ENCODE measurements around the gene TMEM53. TPM values are rescaled to one million over a fixed set of nuclear protein-coding genes. Genes with fewer than 3 reads are reported as not detected.
A peak's percentile ranks its signal among the peaks of the same experiment; 100 is the strongest.

The TMEM53 gene
- total RNA-seq, result 12.5 TPM

DNA sequence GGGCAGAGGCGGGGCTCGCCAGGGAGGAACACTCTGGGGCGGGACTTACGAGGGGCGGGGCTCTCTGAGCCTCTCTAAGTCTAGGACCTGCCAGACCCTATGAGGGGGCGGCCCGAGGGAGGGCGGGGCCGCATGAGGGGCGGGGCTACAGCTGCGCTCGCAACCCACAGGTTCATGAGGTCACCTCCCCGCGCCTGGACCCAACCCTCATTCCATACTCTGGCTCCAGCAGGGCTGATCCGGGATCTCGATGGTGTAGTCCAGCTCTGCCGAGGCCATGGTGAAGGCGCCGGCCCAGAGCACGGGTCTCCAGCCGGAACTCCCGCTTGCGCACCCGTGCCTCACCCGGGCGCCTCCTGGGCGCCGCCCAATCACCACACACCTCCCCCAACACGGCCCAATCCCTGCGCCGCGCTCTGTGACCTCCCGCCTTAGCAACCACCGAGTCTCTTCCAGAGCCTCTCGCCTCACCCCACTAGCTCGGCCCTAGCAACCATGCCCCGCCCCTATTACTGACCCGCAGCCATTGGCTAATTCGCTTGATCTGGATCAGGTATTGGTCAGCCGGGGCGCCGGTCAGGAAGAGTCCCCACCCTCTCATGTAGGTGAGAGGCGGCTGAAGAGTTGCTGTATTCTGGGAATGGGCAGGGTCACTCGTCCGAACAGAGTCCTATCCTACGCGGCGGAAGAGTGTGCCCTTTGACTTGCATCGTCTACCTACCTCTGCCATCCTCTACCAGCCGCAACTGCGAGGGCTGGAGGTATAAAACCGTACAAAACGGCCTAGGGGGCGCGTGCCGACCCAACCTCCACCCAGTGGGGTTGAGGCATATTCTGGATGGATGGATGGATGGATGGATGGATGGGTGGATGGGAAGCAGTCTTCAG is at the start of gene TMEM53, which contains the start of gene ARMH1:
Gene TMEM53, minus strand, starts transcription at position 369 of the 888 bp plus-strand sequence. Its CDS starts 90 bp downstream, at position 279.
Gene ARMH1, plus strand, starts transcription at position 602 of the 888 bp plus-strand sequence. CDS start 14,984 bp downstream, outside the sequence.
- ATAC-seq, result peak; percentile 98
- intact Hi-C loops (cut with DNase I), result no loop called here
- peak; percentile 99 for DNase-seq (ENCODE audit: low spot score)

DNA sequence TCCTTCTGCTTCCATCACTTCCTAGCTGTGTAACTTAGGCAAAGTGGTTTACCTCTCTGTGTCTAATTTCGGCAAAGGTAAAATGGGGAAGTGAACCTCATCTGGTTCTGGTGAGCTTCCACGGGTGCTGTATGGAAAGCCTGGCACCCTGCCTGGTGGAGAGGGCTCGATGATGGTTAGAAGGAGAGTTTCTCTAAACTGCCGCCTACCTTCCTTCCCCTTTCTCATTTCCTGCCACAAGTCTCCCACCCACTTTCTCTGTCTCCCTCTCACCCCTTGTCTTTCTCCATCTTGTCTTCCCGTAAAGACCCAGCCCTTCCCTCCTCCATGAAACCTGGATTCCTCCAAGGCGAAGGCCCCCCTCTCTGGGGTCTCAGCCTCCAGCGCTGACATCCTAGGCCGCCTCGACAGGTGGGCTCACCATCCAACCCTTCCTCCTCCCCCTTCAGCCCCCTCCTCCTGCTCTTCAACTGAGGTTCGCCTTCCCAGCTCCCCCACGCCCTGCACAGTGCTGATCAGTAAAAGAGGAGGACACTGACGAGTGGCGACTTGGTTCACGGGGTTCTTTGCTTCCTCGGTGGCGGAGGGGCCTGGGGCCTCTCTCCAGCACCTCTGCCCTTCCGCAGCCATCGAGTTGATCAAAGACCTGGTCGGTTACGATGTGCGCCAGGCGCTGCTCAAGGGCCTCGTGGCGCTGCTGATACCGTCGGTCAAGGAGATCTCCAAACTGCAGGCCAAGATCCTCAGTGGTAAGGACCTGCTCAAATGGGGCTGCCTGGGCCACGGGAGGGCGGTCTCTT is 49.4 kb upstream of the TMEM53 start:
- no peak for DNase-seq (ENCODE audit: low spot score)

GRCh38 chr1:44723064-44723463 is 48.8 kb upstream of the TMEM53 start:
- DNase-seq (ENCODE audit: low spot score), result no peak
- intact Hi-C loops (cut with DNase I), result no loop called here
- ATAC-seq, result no peak

More for the DNA sequence above, 49.4 kb upstream of the TMEM53 start:
- intact Hi-C loops (cut with DNase I), result no loop called here
- no peak for ATAC-seq

- intact Hi-C loops (cut with DNase I), result no loop called here
- DNase-seq (ENCODE audit: low spot score), result no peak
- peak; percentile 84 for ATAC-seq
Measured at GRCh38 chr1:44721485-44722361, 47.4 kb upstream of the TMEM53 start.

- DNase-seq (ENCODE audit: low spot score), result no peak
- ATAC-seq, result no peak
Measured at GRCh38 chr1:44720281-44720680, 46.0 kb upstream of the TMEM53 start.

DNA sequence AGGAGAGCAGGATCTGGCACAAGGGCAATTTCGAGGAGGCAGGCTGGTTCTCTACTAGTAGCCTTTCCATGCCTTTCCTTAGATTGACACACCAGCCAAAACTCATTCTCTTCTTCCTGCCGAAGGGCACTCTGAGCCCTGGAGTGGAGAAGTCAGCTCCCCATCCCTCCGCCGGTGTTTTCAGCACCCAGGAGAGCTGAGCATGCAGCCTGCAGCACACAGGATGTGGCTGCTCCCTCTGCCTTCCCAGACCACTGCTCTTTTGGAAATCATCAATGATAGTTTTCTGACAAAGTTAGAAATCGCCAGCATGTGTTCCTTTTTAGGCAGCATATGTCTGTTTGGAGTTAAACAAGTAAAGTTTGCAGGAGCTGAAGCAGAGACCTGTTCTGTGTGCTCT is 45.0 kb upstream of the TMEM53 start:
- no peak for DNase-seq (ENCODE audit: low spot score)
- intact Hi-C loops (cut with DNase I), result loop anchor here (10.0 kb wide), 1 partner anchor 65 kb away; the partner anchor contains the start of gene BEST4

More at GRCh38 chr1:44720281-44720680, 46.0 kb upstream of the TMEM53 start:
- intact Hi-C loops (cut with DNase I), result no loop called here

GRCh38 chr1:44718091-44718490 is 43.8 kb upstream of the TMEM53 start:
- no peak for DNase-seq (ENCODE audit: low spot score)
- ATAC-seq, result no peak
- intact Hi-C loops (cut with DNase I), result loop anchor here (10.0 kb wide), 1 partner anchor 67 kb away; the partner anchor contains the start of gene BEST4

More for the DNA sequence above, 45.0 kb upstream of the TMEM53 start:
- no peak for ATAC-seq

DNA sequence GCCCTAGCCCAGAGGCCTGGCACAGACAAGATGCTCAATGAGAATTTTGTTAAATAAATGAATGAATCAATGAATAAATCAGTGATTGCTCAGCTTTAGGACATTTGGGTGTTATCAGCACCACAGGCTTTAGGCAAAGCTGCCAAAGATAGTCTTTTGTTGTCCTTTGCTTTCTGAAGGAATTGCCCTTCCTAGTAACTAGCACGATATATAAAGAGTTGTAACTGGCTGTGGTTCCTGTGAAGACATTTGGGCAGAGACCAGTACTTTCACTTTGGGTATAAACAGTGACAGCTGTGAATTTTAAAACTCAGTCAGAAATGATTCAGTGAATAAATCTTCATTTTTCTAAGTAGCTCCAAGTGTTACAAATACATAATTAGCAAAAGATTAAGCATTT is 43.4 kb upstream of the TMEM53 start:
- intact Hi-C loops (cut with DNase I), result loop anchor here (10.0 kb wide), 1 partner anchor 67 kb away; the partner anchor contains the start of gene BEST4
- ATAC-seq (no peak), DNase-seq (ENCODE audit: low spot score) (no peak)

GRCh38 chr1:44717156-44717555 is 42.9 kb upstream of the TMEM53 start:
- intact Hi-C loops (cut with DNase I), result loop anchor here (10.0 kb wide), 1 partner anchor 68 kb away; the partner anchor contains the start of gene BEST4
- DNase-seq (ENCODE audit: low spot score) (no peak), ATAC-seq (no peak)

GRCh38 chr1:44714944-44715571 is 40.8 kb upstream of the TMEM53 start:
- intact Hi-C loops (cut with DNase I), result loop anchor here (10.0 kb wide), 1 partner anchor 70 kb away; the partner anchor contains the start of gene BEST4
- ATAC-seq (peak; percentile 83), DNase-seq (ENCODE audit: low spot score) (no peak)

- intact Hi-C loops (cut with DNase I), result loop anchor here (10.0 kb wide), 1 partner anchor 70 kb away; the partner anchor contains the start of gene BEST4
- peak; percentile 16 for ATAC-seq
Measured at GRCh38 chr1:44714532-44714931, 40.3 kb upstream of the TMEM53 start.

GRCh38 chr1:44713321-44713781 is 39.1 kb upstream of the TMEM53 start:
- intact Hi-C loops (cut with DNase I), result loop anchor here (10.0 kb wide), 1 partner anchor 71 kb away; the partner anchor contains the start of gene BEST4
- no peak for DNase-seq (ENCODE audit: low spot score)

More at GRCh38 chr1:44714532-44714931, 40.3 kb upstream of the TMEM53 start:
- no peak for DNase-seq (ENCODE audit: low spot score)

GRCh38 chr1:44707959-44708831 is 33.9 kb upstream of the TMEM53 start:
- intact Hi-C loops (cut with DNase I), result no loop called here

More at GRCh38 chr1:44713321-44713781, 39.1 kb upstream of the TMEM53 start:
- no peak for ATAC-seq

GRCh38 chr1:44707112-44707881 is 33.0 kb upstream of the TMEM53 start:
- DNase-seq (ENCODE audit: low spot score) (no peak), ATAC-seq (no peak)
- intact Hi-C loops (cut with DNase I), result no loop called here

More at GRCh38 chr1:44707959-44708831, 33.9 kb upstream of the TMEM53 start:
- ATAC-seq (peak; percentile 67), DNase-seq (ENCODE audit: low spot score) (no peak)

- ATAC-seq (no peak), DNase-seq (ENCODE audit: low spot score) (no peak)
- intact Hi-C loops (cut with DNase I), result no loop called here
Measured at GRCh38 chr1:44705938-44706337, 31.7 kb upstream of the TMEM53 start.

GRCh38 chr1:44705470-44705869 is 31.2 kb upstream of the TMEM53 start:
- no peak for DNase-seq (ENCODE audit: low spot score)
- intact Hi-C loops (cut with DNase I), result no loop called here
- ATAC-seq, result no peak
